Astrocyte of the cerebellum (primary cell): ENCODE data around the gene PXYLP1.
"Not testable (repeated sequence)": the region's sequence is repeated elsewhere in the genome, so short reads cannot be mapped to it uniquely, and the experiment has no call there.

Source experiments
- DNase-seq: peaks from one replicate; pipeline ENCODE4 v3.0.0-alpha.2; 2011; ENCODE audit warnings: low read depth
- H3K4me3 ChIP-seq: 2 replicates; pipeline ENCODE4 v1.5.1; 2011; ENCODE audit warnings: mild to moderate bottlenecking, low read depth, low read length, moderate library complexity
- in situ Hi-C: cut with HindIII; loops from 2 replicates; pipeline ENCODE4 v1.10.0; 2017; ENCODE audit warnings: low sequenced_read_pairs
- TF ChIP-seq, protein P1 (sequence below): IDR thresholded peaks from 2 replicates; pipeline ENCODE4 v1.5.1; 2012; ENCODE audit warnings: low read length, low read depth, moderate library complexity, mild to moderate bottlenecking; ENCODE audit errors: missing control alignments

Gene PXYLP1

GRCh38 chr3:141292356-141293058 lies 60.9 kb downstream of the PXYLP1 start:
- DNase-seq = no peak
- in situ Hi-C loops = no loop called here
- TF ChIP-seq, protein P1, sequence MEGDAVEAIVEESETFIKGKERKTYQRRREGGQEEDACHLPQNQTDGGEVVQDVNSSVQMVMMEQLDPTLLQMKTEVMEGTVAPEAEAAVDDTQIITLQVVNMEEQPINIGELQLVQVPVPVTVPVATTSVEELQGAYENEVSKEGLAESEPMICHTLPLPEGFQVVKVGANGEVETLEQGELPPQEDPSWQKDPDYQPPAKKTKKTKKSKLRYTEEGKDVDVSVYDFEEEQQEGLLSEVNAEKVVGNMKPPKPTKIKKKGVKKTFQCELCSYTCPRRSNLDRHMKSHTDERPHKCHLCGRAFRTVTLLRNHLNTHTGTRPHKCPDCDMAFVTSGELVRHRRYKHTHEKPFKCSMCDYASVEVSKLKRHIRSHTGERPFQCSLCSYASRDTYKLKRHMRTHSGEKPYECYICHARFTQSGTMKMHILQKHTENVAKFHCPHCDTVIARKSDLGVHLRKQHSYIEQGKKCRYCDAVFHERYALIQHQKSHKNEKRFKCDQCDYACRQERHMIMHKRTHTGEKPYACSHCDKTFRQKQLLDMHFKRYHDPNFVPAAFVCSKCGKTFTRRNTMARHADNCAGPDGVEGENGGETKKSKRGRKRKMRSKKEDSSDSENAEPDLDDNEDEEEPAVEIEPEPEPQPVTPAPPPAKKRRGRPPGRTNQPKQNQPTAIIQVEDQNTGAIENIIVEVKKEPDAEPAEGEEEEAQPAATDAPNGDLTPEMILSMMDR = no peak
- H3K4me3 ChIP-seq = no peak overlapping the region

DNA sequence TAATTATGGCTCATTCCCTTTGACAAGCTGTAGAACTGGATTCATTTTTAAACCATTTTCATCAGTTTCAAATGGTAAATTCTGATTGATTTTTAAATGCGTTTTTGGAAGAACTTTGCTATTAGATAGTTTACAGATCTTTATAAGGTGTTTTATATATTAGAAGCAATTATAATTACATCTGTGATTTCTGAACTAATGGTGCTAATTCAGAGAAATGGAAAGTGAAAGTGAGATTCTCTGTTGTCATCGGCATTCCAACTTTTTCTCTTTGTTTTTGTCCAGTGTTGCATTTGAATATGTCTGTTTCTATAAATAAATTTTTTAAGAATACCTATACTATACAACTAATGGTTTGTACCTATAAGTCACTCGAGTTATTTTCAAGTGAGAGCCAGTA lies 62.7 kb downstream of the PXYLP1 start:
- TF ChIP-seq, protein P1 = no peak
- no peak for DNase-seq
- in situ Hi-C loops = no loop called here
- H3K4me3 ChIP-seq = no peak overlapping the region

GRCh38 chr3:141294848-141295247 lies 63.2 kb downstream of the PXYLP1 start:
- TF ChIP-seq, protein P1 = no peak
- in situ Hi-C loops = no loop called here
- H3K4me3 ChIP-seq = no peak overlapping the region
- DNase-seq = no peak

- in situ Hi-C loops, H3K4me3 ChIP-seq, DNase-seq: not testable (repeated sequence)
Measured at GRCh38 chr3:141300426-141300825, 68.8 kb downstream of the PXYLP1 start.

DNA sequence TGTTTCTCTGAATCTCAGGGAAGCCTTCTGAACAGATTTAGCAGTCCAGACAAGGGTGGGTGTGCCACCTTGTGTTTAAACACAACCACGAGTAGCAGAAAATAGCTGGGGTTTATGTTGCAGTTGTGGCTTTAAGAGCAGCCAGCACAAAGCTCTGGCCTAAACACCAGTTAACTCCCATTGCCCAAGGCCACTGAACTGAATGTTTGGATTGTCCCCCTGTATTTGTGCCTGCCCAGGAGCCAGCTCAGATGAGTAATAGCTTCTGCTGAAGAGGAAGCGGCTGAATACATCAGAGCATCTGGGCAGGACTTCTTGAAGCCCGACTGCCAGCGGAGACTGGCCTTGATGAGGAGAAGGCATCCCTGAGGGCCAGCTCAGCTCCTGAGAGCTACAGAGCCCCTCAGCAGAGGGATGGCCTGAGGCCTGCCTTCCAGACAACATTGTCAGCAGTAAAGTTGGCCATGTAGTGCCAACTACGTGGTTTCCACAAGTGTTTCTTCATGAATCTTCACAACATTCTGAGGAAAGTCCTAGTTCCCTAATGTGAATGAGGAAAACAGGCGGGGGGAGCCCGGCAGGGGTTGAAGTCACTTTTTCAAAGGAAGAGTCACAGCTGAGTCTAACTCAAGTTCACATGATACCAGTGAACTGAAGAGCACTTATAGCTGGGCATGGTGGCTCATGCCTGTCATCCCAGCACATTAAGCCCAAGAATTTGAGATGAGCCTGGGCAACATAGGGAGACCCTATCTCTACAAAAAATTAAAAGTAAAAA lies 70.9 kb downstream of the PXYLP1 start:
- peak; percentile 35 for DNase-seq
- TF ChIP-seq, protein P1 = peak; percentile 24
- in situ Hi-C loops = no loop called here
- H3K4me3 ChIP-seq = no peak overlapping the region

- no peak overlapping the region for H3K4me3 ChIP-seq
- in situ Hi-C loops = no loop called here
Measured at GRCh38 chr3:141303481-141304223, 72.0 kb downstream of the PXYLP1 start.

More at GRCh38 chr3:141303481-141304223, 72.0 kb downstream of the PXYLP1 start:
- DNase-seq = peak; percentile 76
- TF ChIP-seq, protein P1 = peak; percentile 62
